Neural cell (in vitro differentiated cells): Measurements from ENCODE around the gene MAB21L3. TPM values are rescaled to one million over a fixed set of nuclear protein-coding genes. Genes with fewer than 3 reads are reported as not detected.

ENCODE experiments used
- H2AFZ ChIP-seq: fragments of 200-600, 300-800 bp; sonication (generic), shearing (Covaris generic); 2 replicates; pipeline ENCODE4 v1.6.0; 2014; ENCODE audit warnings: low read depth, mild to moderate bottlenecking, antibody characterized with exemption, low read length, moderate library complexity
- H3F3A ChIP-seq: fragments of 200-600 bp; shearing (Covaris generic); 2 replicates; pipeline ENCODE4 v1.6.1; 2016; ENCODE audit warnings: mild to moderate bottlenecking, moderate library complexity, mixed read lengths, antibody characterized with exemption, low read length; ENCODE audit not compliant: insufficient read depth, poor library complexity, severe bottlenecking
- H3K27ac ChIP-seq: fragments of 200-600, 300-800 bp; sonication (generic), shearing (Covaris generic); 2 replicates; pipeline ENCODE4 v1.5.1; 2014; ENCODE audit warnings: mild to moderate bottlenecking, low read length, moderate library complexity
- H3K27me3 ChIP-seq: fragments of 300-800, 200-600 bp; sonication (generic), shearing (Covaris generic); 2 replicates; pipeline ENCODE4 v1.6.0; 2014; ENCODE audit warnings: mild to moderate bottlenecking, low read depth, low read length, moderate library complexity; ENCODE audit not compliant: insufficient read depth
- H3K36me3 ChIP-seq: fragments of 300-800, 200-600 bp; sonication (generic), shearing (Covaris generic); 2 replicates; pipeline ENCODE4 v1.5.1; 2014; ENCODE audit warnings: mild to moderate bottlenecking, antibody characterized with exemption, low read length, moderate library complexity; ENCODE audit not compliant: insufficient read depth
- H3K4me2 ChIP-seq: fragments of 300-800, 200-600 bp; sonication (generic), shearing (Covaris generic); 2 replicates; pipeline ENCODE4 v1.6.0; 2014; ENCODE audit warnings: mild to moderate bottlenecking, low read length
- H3K4me3 ChIP-seq: fragments of 300-800, 200-600 bp; sonication (generic), shearing (Covaris generic); 2 replicates; pipeline ENCODE4 v1.5.1; 2014; ENCODE audit warnings: mild to moderate bottlenecking, low read length, moderate library complexity
- H3K79me2 ChIP-seq: fragments of 200-600 bp; shearing (Covaris generic); replicated peaks from 2 replicates; pipeline ENCODE4 v1.6.0; 2014; ENCODE audit warnings: mild to moderate bottlenecking, low read length, moderate library complexity; ENCODE audit not compliant: insufficient read depth
- H3K9ac ChIP-seq: fragments of 300-800, 200-600 bp; sonication (generic), shearing (Covaris generic); 2 replicates; pipeline ENCODE4 v1.6.1; 2016; ENCODE audit warnings: mild to moderate bottlenecking, low read length, mixed read lengths
- H3K9me2 ChIP-seq: fragments of 200-600 bp; shearing (Covaris generic); 2 replicates; pipeline ENCODE4 v1.6.1; 2016; ENCODE audit warnings: mild to moderate bottlenecking, low read length, mixed read lengths; ENCODE audit not compliant: insufficient read depth
- H3K9me3 ChIP-seq: fragments of 200-600, 300-800 bp; sonication (generic), shearing (Covaris generic); 2 replicates; pipeline ENCODE4 v1.6.1; 2016; ENCODE audit warnings: mild to moderate bottlenecking, mixed run types, low read length, moderate library complexity, mixed read lengths
- H4K20me1 ChIP-seq: fragments of 200-600 bp; shearing (Covaris generic); 2 replicates; pipeline ENCODE4 v1.6.1; 2016; ENCODE audit warnings: mild to moderate bottlenecking, mixed run types; ENCODE audit not compliant: insufficient read depth
- EP300 ChIP-seq: fragments of 450-650 bp; conservative IDR thresholded peaks from 2 replicates; pipeline ENCODE4 v1.6.1; 2014; ENCODE audit warnings: antibody characterized with exemption, mild to moderate bottlenecking, moderate library complexity; ENCODE audit not compliant: poor library complexity, severe bottlenecking
- EZH2 ChIP-seq: fragments of 200-600, 300-800 bp; shearing (Covaris generic), sonication (generic); IDR thresholded peaks from 2 replicates; pipeline ENCODE4 v1.6.1; 2014; ENCODE audit warnings: antibody characterized with exemption, low read length, borderline replicate concordance, mild to moderate bottlenecking; ENCODE audit not compliant: insufficient read depth, poor library complexity, severe bottlenecking
- MXI1 ChIP-seq: fragments of 450-650 bp; conservative IDR thresholded peaks from 2 replicates; pipeline ENCODE4 v1.6.1; 2014; ENCODE audit warnings: antibody characterized with exemption, mild to moderate bottlenecking; ENCODE audit not compliant: poor library complexity, severe bottlenecking
- POLR2AphosphoS5 ChIP-seq: IDR thresholded peaks from 2 replicates; pipeline ENCODE4 v1.6.1; 2012
- RAD21 ChIP-seq: fragments of 450-650 bp; conservative IDR thresholded peaks from 2 replicates; pipeline ENCODE4 v1.6.1; 2014; ENCODE audit warnings: antibody characterized with exemption, mild to moderate bottlenecking, moderate library complexity
- SMC3 ChIP-seq: fragments of 450-650 bp; conservative IDR thresholded peaks from 2 replicates; pipeline ENCODE4 v1.6.1; 2014; ENCODE audit warnings: antibody characterized with exemption, mild to moderate bottlenecking, moderate library complexity; ENCODE audit not compliant: poor library complexity
- TAF1 ChIP-seq: IDR thresholded peaks from 2 replicates; pipeline ENCODE4 v1.6.1; 2012; ENCODE audit warnings: low read depth
- polyA plus RNA-seq: library from polyadenylated mRNA; depleted of rRNA; stranded (reverse); fragments of >200 nt; gene quantifications from 2 replicates; pipeline ENCODE4 v1.2.3, GENCODE V29; 2014
- TF ChIP-seq, protein P1 (sequence below): fragments of 450-650 bp; IDR thresholded peaks from 2 replicates; pipeline ENCODE4 v1.5.1; 2014; ENCODE audit warnings: antibody characterized with exemption, mild to moderate bottlenecking, moderate library complexity; ENCODE audit not compliant: poor library complexity, severe bottlenecking
- TF ChIP-seq, protein P2 (sequence below): IDR thresholded peaks from 2 replicates; pipeline ENCODE4 v1.6.1; 2012; ENCODE audit warnings: borderline replicate concordance

MAB21L3 gene
- polyA plus RNA-seq, 1 donor from 2014 or later = not detected

DNA sequence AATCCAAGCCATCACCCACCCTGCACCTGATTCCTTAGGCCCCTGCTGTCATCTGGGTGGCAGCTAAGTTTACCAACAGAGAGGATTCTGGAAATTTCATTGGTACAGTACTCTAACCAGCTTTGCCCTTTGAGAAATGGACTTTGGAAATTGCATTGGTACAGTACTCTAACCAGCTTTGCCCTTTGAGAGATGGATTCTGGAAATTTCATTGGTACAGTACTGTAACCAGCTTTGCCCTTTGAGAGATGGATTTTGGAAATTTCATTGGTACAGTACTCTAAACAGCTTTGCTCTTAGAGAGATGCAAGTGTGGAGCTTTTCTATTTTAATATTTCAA is 42.5 kb downstream of the MAB21L3 start:
- Histone ChIP-seq H3K4me3 (no peak overlapping the region), H3F3A (no peaks in the 10 kb centered on the region), H3K9me3 (no peaks in the 10 kb centered on the region), H3K36me3 (no peaks in the 10 kb centered on the region), H3K27me3 (no peaks in the 10 kb centered on the region), H3K4me2 (no peak overlapping the region), H3K27ac (no peak overlapping the region), H3K79me2 (no peaks in the 10 kb centered on the region), H2AFZ (no peak overlapping the region), H4K20me1 (no peaks in the 10 kb centered on the region), H3K9me2 (no peaks in the 10 kb centered on the region), H3K9ac (no peak overlapping the region)
- TF ChIP-seq, protein P1, sequence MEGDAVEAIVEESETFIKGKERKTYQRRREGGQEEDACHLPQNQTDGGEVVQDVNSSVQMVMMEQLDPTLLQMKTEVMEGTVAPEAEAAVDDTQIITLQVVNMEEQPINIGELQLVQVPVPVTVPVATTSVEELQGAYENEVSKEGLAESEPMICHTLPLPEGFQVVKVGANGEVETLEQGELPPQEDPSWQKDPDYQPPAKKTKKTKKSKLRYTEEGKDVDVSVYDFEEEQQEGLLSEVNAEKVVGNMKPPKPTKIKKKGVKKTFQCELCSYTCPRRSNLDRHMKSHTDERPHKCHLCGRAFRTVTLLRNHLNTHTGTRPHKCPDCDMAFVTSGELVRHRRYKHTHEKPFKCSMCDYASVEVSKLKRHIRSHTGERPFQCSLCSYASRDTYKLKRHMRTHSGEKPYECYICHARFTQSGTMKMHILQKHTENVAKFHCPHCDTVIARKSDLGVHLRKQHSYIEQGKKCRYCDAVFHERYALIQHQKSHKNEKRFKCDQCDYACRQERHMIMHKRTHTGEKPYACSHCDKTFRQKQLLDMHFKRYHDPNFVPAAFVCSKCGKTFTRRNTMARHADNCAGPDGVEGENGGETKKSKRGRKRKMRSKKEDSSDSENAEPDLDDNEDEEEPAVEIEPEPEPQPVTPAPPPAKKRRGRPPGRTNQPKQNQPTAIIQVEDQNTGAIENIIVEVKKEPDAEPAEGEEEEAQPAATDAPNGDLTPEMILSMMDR = no peak
- no peak for TF ChIP-seq POLR2AphosphoS5
- no peak for TF ChIP-seq RAD21
- TF ChIP-seq EZH2 = no peak
- no peak for TF ChIP-seq TAF1
- no peak for TF ChIP-seq EP300
- TF ChIP-seq, protein P2, sequence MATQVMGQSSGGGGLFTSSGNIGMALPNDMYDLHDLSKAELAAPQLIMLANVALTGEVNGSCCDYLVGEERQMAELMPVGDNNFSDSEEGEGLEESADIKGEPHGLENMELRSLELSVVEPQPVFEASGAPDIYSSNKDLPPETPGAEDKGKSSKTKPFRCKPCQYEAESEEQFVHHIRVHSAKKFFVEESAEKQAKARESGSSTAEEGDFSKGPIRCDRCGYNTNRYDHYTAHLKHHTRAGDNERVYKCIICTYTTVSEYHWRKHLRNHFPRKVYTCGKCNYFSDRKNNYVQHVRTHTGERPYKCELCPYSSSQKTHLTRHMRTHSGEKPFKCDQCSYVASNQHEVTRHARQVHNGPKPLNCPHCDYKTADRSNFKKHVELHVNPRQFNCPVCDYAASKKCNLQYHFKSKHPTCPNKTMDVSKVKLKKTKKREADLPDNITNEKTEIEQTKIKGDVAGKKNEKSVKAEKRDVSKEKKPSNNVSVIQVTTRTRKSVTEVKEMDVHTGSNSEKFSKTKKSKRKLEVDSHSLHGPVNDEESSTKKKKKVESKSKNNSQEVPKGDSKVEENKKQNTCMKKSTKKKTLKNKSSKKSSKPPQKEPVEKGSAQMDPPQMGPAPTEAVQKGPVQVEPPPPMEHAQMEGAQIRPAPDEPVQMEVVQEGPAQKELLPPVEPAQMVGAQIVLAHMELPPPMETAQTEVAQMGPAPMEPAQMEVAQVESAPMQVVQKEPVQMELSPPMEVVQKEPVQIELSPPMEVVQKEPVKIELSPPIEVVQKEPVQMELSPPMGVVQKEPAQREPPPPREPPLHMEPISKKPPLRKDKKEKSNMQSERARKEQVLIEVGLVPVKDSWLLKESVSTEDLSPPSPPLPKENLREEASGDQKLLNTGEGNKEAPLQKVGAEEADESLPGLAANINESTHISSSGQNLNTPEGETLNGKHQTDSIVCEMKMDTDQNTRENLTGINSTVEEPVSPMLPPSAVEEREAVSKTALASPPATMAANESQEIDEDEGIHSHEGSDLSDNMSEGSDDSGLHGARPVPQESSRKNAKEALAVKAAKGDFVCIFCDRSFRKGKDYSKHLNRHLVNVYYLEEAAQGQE = no peak
- no peak for TF ChIP-seq MXI1
- TF ChIP-seq SMC3 = no peak

DNA sequence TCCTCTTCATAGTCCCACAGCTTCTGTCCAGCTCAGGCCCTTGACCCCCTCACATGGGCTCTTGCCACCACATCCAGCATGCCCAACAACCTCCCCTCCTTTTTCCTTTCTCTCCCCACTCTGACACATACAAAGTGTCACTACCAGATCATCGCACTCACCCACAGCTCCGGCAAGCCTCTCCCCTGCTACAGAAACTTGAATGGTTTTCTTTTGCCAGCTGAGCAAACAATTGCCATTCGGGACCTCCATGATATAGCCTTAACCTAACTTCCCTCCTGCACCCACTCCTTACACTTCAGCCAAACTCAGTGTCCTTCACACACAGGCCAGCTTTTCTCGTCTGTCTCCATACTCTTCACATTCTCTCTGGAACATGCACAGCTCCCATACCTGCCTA is 43.3 kb downstream of the MAB21L3 start:
- Histone ChIP-seq H3K9ac (no peak overlapping the region), H2AFZ (no peak overlapping the region), H3F3A (no peaks in the 10 kb centered on the region), H3K9me2 (no peaks in the 10 kb centered on the region), H3K9me3 (no peaks in the 10 kb centered on the region), H3K27me3 (no peaks in the 10 kb centered on the region), H3K4me3 (no peak overlapping the region), H3K79me2 (no peaks in the 10 kb centered on the region), H3K27ac (no peak overlapping the region), H3K36me3 (no peaks in the 10 kb centered on the region), H4K20me1 (no peaks in the 10 kb centered on the region), H3K4me2 (no peak overlapping the region)
- TF ChIP-seq, protein P1 = no peak
- no peak for TF ChIP-seq EP300
- TF ChIP-seq MXI1 = no peak
- no peak for TF ChIP-seq EZH2
- no peak for TF ChIP-seq TAF1
- TF ChIP-seq POLR2AphosphoS5 = no peak
- TF ChIP-seq RAD21 = no peak
- TF ChIP-seq SMC3 = no peak
- TF ChIP-seq, protein P2 = no peak
